IMR-90 (cell line): ENCODE measurements around the gene TCEAL4. TPM values are rescaled to one million over a fixed set of nuclear protein-coding genes. Genes with fewer than 3 reads are reported as not detected.

Experiments used
- ATAC-seq: fragments of 200-7000 bp; cut with Tn5 transposase; 2 replicates; pipeline ENCODE4 v1.9.1; 2020; ENCODE audit warnings: low read depth, mild to moderate bottlenecking, moderate library complexity
- BruUV-seq: library from RNA; stranded (reverse); fragments of 400-500 nt; replicated peaks from 2 replicates; lab custom pipeline; 2021; lab: Mats Ljungman, UMichigan
- CTCF ChIA-PET: fragments of 300-600 bp; formaldehyde crosslinking; extraction: SDS; loops from one replicate; lab custom pipeline; 2021; ENCODE audit warnings: antibody characterized with exemption; lab: Yijun Ruan, JAX
- POLR2A ChIA-PET: fragments of 300-600 bp; sonication (Branson Sonifier 250); formaldehyde crosslinking; loops from one replicate; lab custom pipeline; 2022; ENCODE audit warnings: antibody characterized with exemption; ENCODE audit not compliant: unreplicated experiment; lab: Charles Lee
- DNase-seq: peaks from one replicate; pipeline ENCODE4 v3.0.0; 2013
- H2AFZ ChIP-seq: replicated peaks from 2 replicates; pipeline ENCODE3; 2013; ENCODE audit warnings: low read length, mild to moderate bottlenecking; ENCODE audit not compliant: poor library complexity
- H2AK5ac ChIP-seq: 2 replicates; pipeline ENCODE4 v1.6.1; 2013; ENCODE audit warnings: low read depth, low read length, inconsistent platforms
- H2AK9ac ChIP-seq: replicated peaks from 2 replicates; pipeline ENCODE3; 2013; ENCODE audit warnings: mild to moderate bottlenecking, low read depth, low read length, moderate library complexity; ENCODE audit not compliant: poor library complexity
- H2BK120ac ChIP-seq: 2 replicates; pipeline ENCODE4 v1.6.1; 2013; ENCODE audit warnings: low read depth, low read length, inconsistent platforms
- H2BK15ac ChIP-seq: 3 replicates; pipeline ENCODE4 v1.6.1; 2013; ENCODE audit warnings: low read depth, low read length, inconsistent platforms
- H2BK20ac ChIP-seq: 2 replicates; pipeline ENCODE4 v1.6.1; 2013; ENCODE audit warnings: low read depth, mild to moderate bottlenecking, inconsistent platforms, low read length, moderate library complexity
- H2BK5ac ChIP-seq: 2 replicates; pipeline ENCODE4 v1.6.1; 2013; ENCODE audit warnings: mild to moderate bottlenecking, low read depth, low read length, inconsistent platforms; ENCODE audit not compliant: poor library complexity, severe bottlenecking
- H3K14ac ChIP-seq: replicated peaks from 2 replicates; pipeline ENCODE4 v1.6.1; 2013; ENCODE audit warnings: low read depth, low read length, inconsistent platforms
- H3K18ac ChIP-seq: 2 replicates; pipeline ENCODE4 v1.6.1; 2013; ENCODE audit warnings: low read depth, low read length, control low read depth
- H3K23ac ChIP-seq: 2 replicates; pipeline ENCODE4 v1.6.1; 2013; ENCODE audit warnings: low read depth, low read length, inconsistent platforms
- H3K27ac ChIP-seq: 2 replicates; pipeline ENCODE4 v1.5.1; 2013; ENCODE audit warnings: mild to moderate bottlenecking, control low read depth, low read length; ENCODE audit not compliant: insufficient read depth
- H3K27me3 ChIP-seq: 2 replicates; pipeline ENCODE4 v1.6.1; 2013; ENCODE audit warnings: low read length; ENCODE audit not compliant: control insufficient read depth, insufficient read depth
- H3K36me3 ChIP-seq: 2 replicates; pipeline ENCODE4 v1.6.1; 2013; ENCODE audit warnings: low read length, mixed read lengths; ENCODE audit not compliant: control insufficient read depth, insufficient read depth
- H3K4ac ChIP-seq: 2 replicates; pipeline ENCODE4 v1.6.1; 2013; ENCODE audit warnings: low read depth, low read length, inconsistent platforms
- H3K4me1 ChIP-seq: 2 replicates; pipeline ENCODE4 v1.6.1; 2013; ENCODE audit warnings: low read length, mixed read lengths; ENCODE audit not compliant: control insufficient read depth, insufficient read depth
- H3K4me2 ChIP-seq: 2 replicates; pipeline ENCODE4 v1.6.1; 2013; ENCODE audit warnings: low read depth, mild to moderate bottlenecking, control low read depth, low read length, moderate library complexity
- H3K4me3 ChIP-seq: 2 replicates; pipeline ENCODE4 v1.5.1; 2013; ENCODE audit warnings: low read depth, mild to moderate bottlenecking, control low read depth, low read length, moderate library complexity; ENCODE audit not compliant: insufficient read depth
- H3K56ac ChIP-seq: 2 replicates; pipeline ENCODE4 v1.6.1; 2013; ENCODE audit warnings: low read length, inconsistent platforms; ENCODE audit not compliant: insufficient read depth; ENCODE audit errors: extremely low read depth
- H3K79me1 ChIP-seq, 2 experiments: 2 replicates each; pipeline ENCODE4 v1.6.1; 2013; ENCODE audit warnings: low read length in 2 of 2, inconsistent platforms in 1 of 2, low read depth in 1 of 2
- H3K9ac ChIP-seq: 2 replicates; pipeline ENCODE4 v1.6.1; 2013; ENCODE audit warnings: low read depth, low read length, control low read depth
- H3K9me1 ChIP-seq: 2 replicates; pipeline ENCODE4 v1.6.1; 2013; ENCODE audit warnings: low read length, inconsistent platforms; ENCODE audit not compliant: insufficient read depth
- H3K9me3 ChIP-seq: 2 replicates; pipeline ENCODE4 v1.6.1; 2013; ENCODE audit warnings: low read length; ENCODE audit not compliant: control insufficient read depth, insufficient read depth
- H4K20me1 ChIP-seq: 2 replicates; pipeline ENCODE4 v1.6.1; 2013; ENCODE audit warnings: low read length, inconsistent platforms; ENCODE audit not compliant: insufficient read depth
- H4K5ac ChIP-seq: 2 replicates; pipeline ENCODE4 v1.6.1; 2013; ENCODE audit warnings: mild to moderate bottlenecking, low read depth, low read length, control low read depth
- H4K8ac ChIP-seq, 2 experiments: 2 replicates each; pipeline ENCODE4 v1.6.1; 2013; ENCODE audit warnings: low read depth in 2 of 2, low read length in 2 of 2, control low read depth in 1 of 2, inconsistent platforms in 1 of 2
- H4K91ac ChIP-seq: 2 replicates; pipeline ENCODE4 v1.6.1; 2013; ENCODE audit warnings: low read depth, low read length, inconsistent platforms; ENCODE audit not compliant: insufficient read depth
- BHLHE40 ChIP-seq: fragments of 150-350 bp; IDR thresholded peaks from 2 replicates; pipeline ENCODE4 v1.6.1; 2016; ENCODE audit warnings: mild to moderate bottlenecking, low read depth, low read length
- CEBPB ChIP-seq: IDR thresholded peaks from 2 replicates; pipeline ENCODE4 v1.6.1; 2012; ENCODE audit warnings: low read depth, low read length, improper control_type of control experiment
- CHD1 ChIP-seq: IDR thresholded peaks from 2 replicates; pipeline ENCODE4 v1.6.1; 2012; ENCODE audit warnings: low read depth, low read length, improper control_type of control experiment
- FOS ChIP-seq: fragments of 150-350 bp; IDR thresholded peaks from 2 replicates; pipeline ENCODE4 v1.6.1; 2016; ENCODE audit warnings: low read depth, low read length
- MAFK ChIP-seq: IDR thresholded peaks from 2 replicates; pipeline ENCODE4 v1.6.1; 2012; ENCODE audit warnings: low read depth, low read length, improper control_type of control experiment
- MXI1 ChIP-seq: IDR thresholded peaks from 2 replicates; pipeline ENCODE4 v1.6.1; 2012; ENCODE audit warnings: low read depth, mild to moderate bottlenecking, low read length, moderate library complexity, borderline replicate concordance
- NFE2L2 ChIP-seq: fragments of 150-350 bp; IDR thresholded peaks from 2 replicates; pipeline ENCODE4 v1.6.1; 2016; ENCODE audit warnings: low read depth, mild to moderate bottlenecking, low read length
- POLR2A ChIP-seq: IDR thresholded peaks from 2 replicates; pipeline ENCODE4 v1.6.1; 2012; ENCODE audit warnings: mild to moderate bottlenecking, low read depth, low read length
- RAD21 ChIP-seq: IDR thresholded peaks from 2 replicates; pipeline ENCODE4 v1.6.1; 2012; ENCODE audit warnings: low read length, improper control_type of control experiment
- RCOR1 ChIP-seq: IDR thresholded peaks from 2 replicates; pipeline ENCODE4 v1.6.1; 2012; ENCODE audit warnings: mild to moderate bottlenecking, low read length, improper control_type of control experiment; ENCODE audit not compliant: insufficient replicate concordance
- RFX5 ChIP-seq: IDR thresholded peaks from 2 replicates; pipeline ENCODE4 v1.8.0; 2012; ENCODE audit warnings: low read depth, mild to moderate bottlenecking, low read length, moderate library complexity
- SMC3 ChIP-seq: fragments of 150-350 bp; IDR thresholded peaks from 2 replicates; pipeline ENCODE4 v1.6.1; 2016; ENCODE audit warnings: low read depth, mild to moderate bottlenecking, antibody characterized with exemption, low read length, moderate library complexity
- WGBS, 2 experiments: methylation state at CpG; one replicate each; pipeline versions ENCODE4 v1.1.5 to v1.1.7; 2013; ENCODE audit warnings: missing lambda C conversion rate in 2 of 2; ENCODE audit not compliant: insufficient read length in 1 of 2; ENCODE audit errors: extremely low coverage in 2 of 2; 5-methylcytosine and 5-hydroxymethylcytosine counted together
- dilution Hi-C: fragments of 300-500 bp; cut with HindIII; formaldehyde crosslinking; loops from one replicate; pipeline ENCODE4 v1.14.3; 2018; ENCODE audit warnings: low sequenced_read_pairs; ENCODE audit not compliant: unreplicated experiment
- in situ Hi-C: fragments of 300-500 bp; cut with MboI; formaldehyde crosslinking; loops from 3 replicates; pipeline ENCODE4 v1.14.3; 2019; ENCODE audit warnings: low sequenced_read_pairs, inconsistent platforms, mixed read lengths
- intact Hi-C: fragments of 100-400 bp; cut with micrococcal nuclease; formaldehyde crosslinking; loops from 2 replicates; pipeline ENCODE4 v1.10.0; 2022
- polyA plus RNA-seq, 3 experiments: library from polyadenylated mRNA; depleted of rRNA; stranded (reverse); fragments of >200 nt; gene quantifications; 2 replicates each; pipeline ENCODE4 v1.2.3, GENCODE V29; 2012; ENCODE audit warnings: low replicate concordance in 1 of 3
- total RNA-seq: library from RNA; depleted of rRNA; stranded (reverse); fragments of >200 nt; gene quantifications from 2 replicates; pipeline ENCODE4 v1.2.3, GENCODE V29; 2012
- TF ChIP-seq, protein P1 (sequence below): fragments of 150-350 bp; IDR thresholded peaks from 2 replicates; pipeline ENCODE4 v1.6.1; 2016; ENCODE audit warnings: low read depth, mild to moderate bottlenecking, low read length, moderate library complexity, borderline replicate concordance
- TF ChIP-seq, protein P2 (sequence below): fragments of 150-350 bp; IDR thresholded peaks from 2 replicates; pipeline ENCODE4 v1.6.1; 2017; ENCODE audit warnings: mild to moderate bottlenecking, antibody characterized with exemption, low read length, low read depth
- TF ChIP-seq, protein P3 (sequence below): conservative IDR thresholded peaks from 2 replicates; pipeline ENCODE4 v1.5.1; 2012; ENCODE audit warnings: mild to moderate bottlenecking, low read depth, low read length, improper control_type of control experiment

The TCEAL4 gene
- total and polyA plus RNA-seq, 2 of the 4 experiments (the other 2 are of a cell fraction), result 11.1 to 31.9 TPM

DNA sequence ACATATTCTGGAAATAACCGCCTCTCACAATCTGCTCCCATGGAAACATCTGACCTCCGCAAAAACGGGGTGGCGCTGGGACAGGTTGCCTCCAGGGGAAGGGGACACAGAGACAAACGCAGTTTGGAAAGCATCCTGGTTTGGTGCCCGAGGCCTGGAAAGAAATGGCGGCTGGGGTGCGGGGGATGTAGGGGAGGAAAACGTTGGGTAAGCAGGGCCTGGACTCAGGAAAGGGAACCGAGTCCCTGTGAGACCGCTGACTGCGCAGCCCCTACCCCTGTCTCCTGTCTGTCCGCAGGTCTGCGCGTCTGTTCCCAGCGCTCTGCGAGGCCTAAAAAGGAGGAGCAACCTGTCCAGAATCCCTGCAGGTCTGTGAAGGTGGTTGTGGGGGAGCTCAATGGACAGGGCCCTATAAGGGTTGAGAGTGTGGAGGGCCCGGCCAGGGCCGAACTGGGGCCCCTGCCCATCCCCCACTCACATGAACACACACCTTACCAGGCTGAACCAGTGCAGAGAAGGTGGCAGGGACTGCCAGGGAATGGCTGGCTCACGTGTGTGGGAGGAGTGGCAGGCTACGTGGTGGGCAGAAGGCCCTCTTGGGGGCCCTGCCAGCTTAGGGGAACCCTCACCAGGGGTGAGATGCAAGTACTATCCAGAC lies 23.1 kb downstream of the TCEAL4 start:
- no TSS peak for BruUV-seq
- H2AK5ac ChIP-seq, result peak overlapping the region; percentile 77
- H4K5ac ChIP-seq, result peak overlapping the region; percentile 72
- POLR2A ChIA-PET, result no interaction called here
- peak overlapping the region; percentile 88 for H2AFZ ChIP-seq
- peak overlapping the region; percentile 51 to 71; a peak in 2 of 4 replicates for H4K8ac ChIP-seq
- peak overlapping the region; percentile 26 for H2BK120ac ChIP-seq
- peaks cover 7% of the 10 kb centered on the region for H3K36me3 ChIP-seq
- H4K91ac ChIP-seq, result peak overlapping the region; percentile 58; the same call in 1 of the 2 replicates
- DNase-seq (no peak), ATAC-seq (peak; percentile 18)
- H3K27ac ChIP-seq, result peak overlapping the region; percentile 74
- H3K4me1 ChIP-seq, result peaks cover 4% of the 10 kb centered on the region; the same call in 1 of the 2 replicates
- 18% methylated on average over 10 of the region's 21 CpGs; no CpG with 5 or more reads in 1 of the 2 experiments for WGBS, 2 experiments
- H3K18ac ChIP-seq, result peak overlapping the region; percentile 69
- no peaks in the 10 kb centered on the region for H3K27me3 ChIP-seq
- H2BK20ac ChIP-seq, result no peak overlapping the region
- H3K23ac ChIP-seq, result peak overlapping the region; percentile 5
- peak overlapping the region; percentile 89 for H3K9ac ChIP-seq
- H3K56ac ChIP-seq, result peak overlapping the region; percentile 72; the same call in 1 of the 2 replicates
- CTCF ChIA-PET, result no interaction called here
- H4K20me1 ChIP-seq, result no peaks in the 10 kb centered on the region
- no peaks in the 10 kb centered on the region for H3K9me3 ChIP-seq
- peaks cover 3 to 28% of the 10 kb centered on the region in 2 experiments; a peak in 2 of 4 replicates for H3K79me1 ChIP-seq
- H3K14ac ChIP-seq, result peak overlapping the region; percentile 81
- peak overlapping the region; percentile 86 for H3K4me2 ChIP-seq
- H2BK5ac ChIP-seq, result peak overlapping the region; percentile 76
- H2AK9ac ChIP-seq, result peak overlapping the region; percentile 85
- intact Hi-C loops, result no loop called here
- dilution Hi-C loops, result no loop called here
- H3K4me3 ChIP-seq, result peak overlapping the region; percentile 98
- no peak overlapping the region for H2BK15ac ChIP-seq
- H3K9me1 ChIP-seq, result no peaks in the 10 kb centered on the region
- peak overlapping the region; percentile 86 for H3K4ac ChIP-seq
- in situ Hi-C loops, result no loop called here
- TF ChIP-seq CHD1, result no peak
- TF ChIP-seq, protein P1, sequence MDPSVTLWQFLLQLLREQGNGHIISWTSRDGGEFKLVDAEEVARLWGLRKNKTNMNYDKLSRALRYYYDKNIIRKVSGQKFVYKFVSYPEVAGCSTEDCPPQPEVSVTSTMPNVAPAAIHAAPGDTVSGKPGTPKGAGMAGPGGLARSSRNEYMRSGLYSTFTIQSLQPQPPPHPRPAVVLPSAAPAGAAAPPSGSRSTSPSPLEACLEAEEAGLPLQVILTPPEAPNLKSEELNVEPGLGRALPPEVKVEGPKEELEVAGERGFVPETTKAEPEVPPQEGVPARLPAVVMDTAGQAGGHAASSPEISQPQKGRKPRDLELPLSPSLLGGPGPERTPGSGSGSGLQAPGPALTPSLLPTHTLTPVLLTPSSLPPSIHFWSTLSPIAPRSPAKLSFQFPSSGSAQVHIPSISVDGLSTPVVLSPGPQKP, result no peak
- no peak for TF ChIP-seq RAD21
- no peak for TF ChIP-seq MXI1
- TF ChIP-seq, protein P2, sequence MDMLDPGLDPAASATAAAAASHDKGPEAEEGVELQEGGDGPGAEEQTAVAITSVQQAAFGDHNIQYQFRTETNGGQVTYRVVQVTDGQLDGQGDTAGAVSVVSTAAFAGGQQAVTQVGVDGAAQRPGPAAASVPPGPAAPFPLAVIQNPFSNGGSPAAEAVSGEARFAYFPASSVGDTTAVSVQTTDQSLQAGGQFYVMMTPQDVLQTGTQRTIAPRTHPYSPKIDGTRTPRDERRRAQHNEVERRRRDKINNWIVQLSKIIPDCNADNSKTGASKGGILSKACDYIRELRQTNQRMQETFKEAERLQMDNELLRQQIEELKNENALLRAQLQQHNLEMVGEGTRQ, result no peak
- TF ChIP-seq RFX5, result no peak
- no peak for TF ChIP-seq CEBPB
- TF ChIP-seq NFE2L2, result no peak
- TF ChIP-seq RCOR1, result no peak
- no peak for TF ChIP-seq BHLHE40
- TF ChIP-seq POLR2A, result no peak
- TF ChIP-seq, protein P3, sequence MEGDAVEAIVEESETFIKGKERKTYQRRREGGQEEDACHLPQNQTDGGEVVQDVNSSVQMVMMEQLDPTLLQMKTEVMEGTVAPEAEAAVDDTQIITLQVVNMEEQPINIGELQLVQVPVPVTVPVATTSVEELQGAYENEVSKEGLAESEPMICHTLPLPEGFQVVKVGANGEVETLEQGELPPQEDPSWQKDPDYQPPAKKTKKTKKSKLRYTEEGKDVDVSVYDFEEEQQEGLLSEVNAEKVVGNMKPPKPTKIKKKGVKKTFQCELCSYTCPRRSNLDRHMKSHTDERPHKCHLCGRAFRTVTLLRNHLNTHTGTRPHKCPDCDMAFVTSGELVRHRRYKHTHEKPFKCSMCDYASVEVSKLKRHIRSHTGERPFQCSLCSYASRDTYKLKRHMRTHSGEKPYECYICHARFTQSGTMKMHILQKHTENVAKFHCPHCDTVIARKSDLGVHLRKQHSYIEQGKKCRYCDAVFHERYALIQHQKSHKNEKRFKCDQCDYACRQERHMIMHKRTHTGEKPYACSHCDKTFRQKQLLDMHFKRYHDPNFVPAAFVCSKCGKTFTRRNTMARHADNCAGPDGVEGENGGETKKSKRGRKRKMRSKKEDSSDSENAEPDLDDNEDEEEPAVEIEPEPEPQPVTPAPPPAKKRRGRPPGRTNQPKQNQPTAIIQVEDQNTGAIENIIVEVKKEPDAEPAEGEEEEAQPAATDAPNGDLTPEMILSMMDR, result no peak
- TF ChIP-seq MAFK, result no peak
- TF ChIP-seq SMC3, result no peak
- TF ChIP-seq FOS, result no peak
